Stomach smooth muscle (tissue), 2 donors: ENCODE measurements around the gene ARL4D.
A peak's percentile ranks its signal among the peaks of the same experiment; 100 is the strongest.
"Not testable (repeated sequence)": the region's sequence is repeated elsewhere in the genome, so short reads cannot be mapped to it uniquely, and the experiment has no call there.

Experiments used
- H3K27ac ChIP-seq: one replicate; pipeline ENCODE4 v1.7.0; 2013; ENCODE audit warnings: mild to moderate bottlenecking, low read length, inconsistent platforms
- H3K27me3 ChIP-seq, 2 donors: one replicate each; pipeline ENCODE4 v1.7.0; 2013; ENCODE audit warnings: low read length in 2 of 2; ENCODE audit not compliant: insufficient read depth in 2 of 2, control insufficient read depth in 1 of 2
- H3K36me3 ChIP-seq, 2 donors: one replicate each; pipeline ENCODE4 v1.7.0; 2013; ENCODE audit warnings: low read length in 2 of 2; ENCODE audit not compliant: control insufficient read depth in 2 of 2, insufficient read depth in 2 of 2
- H3K4me1 ChIP-seq: one replicate; pipeline ENCODE4 v1.7.0; 2013; ENCODE audit warnings: low read length; ENCODE audit not compliant: control insufficient read depth, insufficient read depth
- H3K4me3 ChIP-seq, 2 donors: one replicate each; pipeline ENCODE4 v1.7.0; 2013; ENCODE audit warnings: low read length in 2 of 2
- H3K9ac ChIP-seq, 2 donors: one replicate each; pipeline ENCODE4 v1.7.0; 2013; ENCODE audit warnings: low read length in 2 of 2, mild to moderate bottlenecking in 1 of 2
- H3K9me3 ChIP-seq, 2 donors: one replicate each; pipeline ENCODE4 v1.7.0; 2013; ENCODE audit warnings: low read length in 2 of 2; ENCODE audit not compliant: control insufficient read depth in 2 of 2
- donor health status: healthy.
- donor health status: Pancreatic carcinoma.

ARL4D gene

GRCh38 chr17:43371227-43371821 is 27.5 kb upstream of the ARL4D start:
- Histone ChIP-seq H3K9ac (peak overlapping the region in 1 of 2 donors; percentile 47), H3K36me3 (no peaks in the 10 kb centered on the region), H3K4me1 (peaks cover 20% of the 10 kb centered on the region), H3K27me3 (no peaks in the 10 kb centered on the region), H3K27ac (peak overlapping the region; percentile 71), H3K4me3 (no peak overlapping the region), H3K9me3 (no peaks in the 10 kb centered on the region)

GRCh38 chr17:43372273-43372911 is 26.4 kb upstream of the ARL4D start:
- Histone ChIP-seq H3K36me3 (no peaks in the 10 kb centered on the region), H3K27me3 (no peaks in the 10 kb centered on the region), H3K4me3 (peak overlapping the region; percentile 31 to 41), H3K27ac (peak overlapping the region; percentile 69), H3K4me1 (peaks cover 13% of the 10 kb centered on the region), H3K9me3 (no peaks in the 10 kb centered on the region), H3K9ac (peak overlapping the region; percentile 51 to 62)

GRCh38 chr17:43373356-43373755 is 25.4 kb upstream of the ARL4D start:
- Histone ChIP-seq H3K27ac (no peak overlapping the region), H3K27me3 (no peaks in the 10 kb centered on the region)

GRCh38 chr17:43375915-43376314 is 22.9 kb upstream of the ARL4D start:
- not testable (repeated sequence) for H3K9me3 ChIP-seq, H3K36me3 ChIP-seq, H3K27me3 ChIP-seq, H3K4me1 ChIP-seq, H3K4me3 ChIP-seq, H3K27ac ChIP-seq, H3K9ac ChIP-seq

More at GRCh38 chr17:43373356-43373755, 25.4 kb upstream of the ARL4D start:
- Histone ChIP-seq H3K9ac (no peak overlapping the region), H3K36me3 (no peaks in the 10 kb centered on the region), H3K4me1 (peaks cover 10% of the 10 kb centered on the region), H3K9me3 (no peaks in the 10 kb centered on the region), H3K4me3 (no peak overlapping the region)

- no peaks in the 10 kb centered on the region for H3K4me1 ChIP-seq
- H3K9ac ChIP-seq: no peak overlapping the region
- no peaks in the 10 kb centered on the region for H3K36me3 ChIP-seq
- peaks cover 0 to 5% of the 10 kb centered on the region in 2 donors for H3K9me3 ChIP-seq
- no peak overlapping the region for H3K4me3 ChIP-seq
- H3K27ac ChIP-seq: no peak overlapping the region
- H3K27me3 ChIP-seq: no peaks in the 10 kb centered on the region
Observed at GRCh38 chr17:43377056-43377810, 21.6 kb upstream of the ARL4D start.

- Histone ChIP-seq H3K27me3 (no peaks in the 10 kb centered on the region), H3K27ac (no peak overlapping the region), H3K9me3 (peaks cover 0 to 5% of the 10 kb centered on the region in 2 donors), H3K4me3 (no peak overlapping the region), H3K36me3 (no peaks in the 10 kb centered on the region), H3K4me1 (no peaks in the 10 kb centered on the region), H3K9ac (no peak overlapping the region)
Observed at GRCh38 chr17:43378766-43379165, 20.0 kb upstream of the ARL4D start.

- Histone ChIP-seq H3K36me3 (no peaks in the 10 kb centered on the region), H3K4me1 (no peaks in the 10 kb centered on the region), H3K27ac (no peak overlapping the region), H3K4me3 (no peak overlapping the region), H3K27me3 (no peaks in the 10 kb centered on the region), H3K9ac (no peak overlapping the region), H3K9me3 (peaks cover 0 to 5% of the 10 kb centered on the region in 2 donors)
Observed at GRCh38 chr17:43380307-43380706, 18.5 kb upstream of the ARL4D start.

GRCh38 chr17:43381204-43381603 is 17.6 kb upstream of the ARL4D start:
- H3K9ac ChIP-seq: no peak overlapping the region
- no peaks in the 10 kb centered on the region for H3K27me3 ChIP-seq
- no peak overlapping the region for H3K4me3 ChIP-seq
- H3K4me1 ChIP-seq: no peaks in the 10 kb centered on the region
- H3K9me3 ChIP-seq: peaks cover 0 to 5% of the 10 kb centered on the region in 2 donors
- H3K36me3 ChIP-seq: no peaks in the 10 kb centered on the region
- H3K27ac ChIP-seq: no peak overlapping the region

- H3K27ac ChIP-seq: no peak overlapping the region
- no peaks in the 10 kb centered on the region for H3K36me3 ChIP-seq
- no peak overlapping the region for H3K4me3 ChIP-seq
Observed at GRCh38 chr17:43381621-43382020, 17.2 kb upstream of the ARL4D start.

GRCh38 chr17:43382776-43383175 is 16.0 kb upstream of the ARL4D start:
- Histone ChIP-seq H3K27me3 (no peaks in the 10 kb centered on the region), H3K27ac (no peak overlapping the region), H3K4me3 (no peak overlapping the region), H3K9ac (no peak overlapping the region), H3K4me1 (peaks cover 6% of the 10 kb centered on the region), H3K9me3 (peaks cover 0 to 5% of the 10 kb centered on the region in 2 donors), H3K36me3 (no peaks in the 10 kb centered on the region)

More at GRCh38 chr17:43381621-43382020, 17.2 kb upstream of the ARL4D start:
- H3K9me3 ChIP-seq: peaks cover 0 to 5% of the 10 kb centered on the region in 2 donors
- no peak overlapping the region for H3K9ac ChIP-seq
- H3K4me1 ChIP-seq: no peaks in the 10 kb centered on the region
- H3K27me3 ChIP-seq: no peaks in the 10 kb centered on the region
